Motor neuron (in vitro differentiated cells): ENCODE measurements around the gene MATR3. TPM values are rescaled to one million over a fixed set of nuclear protein-coding genes. Genes with fewer than 3 reads are reported as not detected.
A peak's percentile ranks its signal among the peaks of the same experiment; 100 is the strongest.

ENCODE experiments used
- ATAC-seq, 8 experiments: fragments of 200-7000 bp; cut with Tn5 transposase; replicated peaks in 6 of 8; 2 replicates each; pipeline ENCODE4 v1.8.0; 2021; ENCODE audit warnings: mild to moderate bottlenecking in 8 of 8, moderate library complexity in 8 of 8
- H3K27ac ChIP-seq, 2 donors: fragments of 250-450 bp; sonication (Bioruptor Pico); 2 replicates each; pipeline ENCODE4 v1.9.0; 2021; ENCODE audit warnings: antibody characterized with exemption in 2 of 2, mild to moderate bottlenecking in 2 of 2, moderate library complexity in 1 of 2
- H3K4me1 ChIP-seq, 2 donors: fragments of 250-450 bp; sonication (Bioruptor Pico); replicated peaks in 1 of 2; 2 replicates each; pipeline ENCODE4 v1.6.1; 2021; ENCODE audit warnings: antibody characterized with exemption in 2 of 2, mild to moderate bottlenecking in 2 of 2, moderate library complexity in 1 of 2
- H3K4me3 ChIP-seq, 5 donors: fragments of 250-450 bp; sonication (Bioruptor Pico); 2 replicates each; pipeline ENCODE4 v1.9.0; 2021; ENCODE audit warnings: antibody characterized with exemption in 5 of 5, mild to moderate bottlenecking in 5 of 5, moderate library complexity in 4 of 5
- WGBS, 10 experiments: fragments of 450-650 bp; shearing (Covaris generic); methylation state at CpG; one replicate each; pipeline ENCODE4 v1.0.0; 2022; 5-methylcytosine and 5-hydroxymethylcytosine counted together
- in situ Hi-C, 9 experiments: fragments of 400-800 bp; cut with MboI; loops; one replicate each; pipeline ENCODE4 v1.15.0; 2021; ENCODE audit warnings: low sequenced_read_pairs in 9 of 9, low pct_unique_long_range_greater_than_20kb in 2 of 9; ENCODE audit not compliant: unreplicated experiment in 9 of 9
- total RNA-seq, 8 experiments: library from RNA; unstranded; fragments of 300-600 nt; gene quantifications; 2 replicates each; pipeline versions ENCODE4 v1.2.3 to v1.2.4, GENCODE V29; 2022

Gene MATR3
- total RNA-seq, 8 experiments from 2014 or later: 180 to 596 (median 433) TPM

DNA sequence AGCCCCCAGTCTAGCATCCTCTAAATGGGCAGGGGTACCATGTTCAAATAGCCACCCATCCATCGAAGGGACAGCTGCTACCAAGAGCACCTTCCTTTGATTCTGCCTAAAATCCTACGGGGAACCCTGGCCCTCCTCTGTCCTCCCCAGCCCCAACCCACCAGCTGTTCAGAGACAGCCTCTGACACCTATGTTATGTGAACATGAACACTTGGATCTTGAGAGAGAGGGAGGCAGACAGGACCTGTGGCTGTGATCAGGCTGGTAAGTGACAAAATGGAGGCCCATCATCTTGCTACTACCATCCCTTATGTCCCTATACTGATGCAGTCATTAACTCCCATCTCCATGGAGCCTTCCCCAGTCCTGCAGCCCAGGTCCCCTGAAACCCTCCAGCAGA is 81.4 kb downstream of the MATR3 start:
- in situ Hi-C loops: no loop called here
- Histone ChIP-seq H3K4me3 (no peak overlapping the region), H3K4me1 (no peaks in the 10 kb centered on the region), H3K27ac (no peak overlapping the region)
- WGBS, 10 experiments: 80 to 100% (median 92%) methylated on average over 1 to 2 of the region's 2 CpGs; no CpG with 5 or more reads in 7 of the 10 experiments
- ATAC-seq: peak in 2 of 8 experiments; percentile 8 to 10

DNA sequence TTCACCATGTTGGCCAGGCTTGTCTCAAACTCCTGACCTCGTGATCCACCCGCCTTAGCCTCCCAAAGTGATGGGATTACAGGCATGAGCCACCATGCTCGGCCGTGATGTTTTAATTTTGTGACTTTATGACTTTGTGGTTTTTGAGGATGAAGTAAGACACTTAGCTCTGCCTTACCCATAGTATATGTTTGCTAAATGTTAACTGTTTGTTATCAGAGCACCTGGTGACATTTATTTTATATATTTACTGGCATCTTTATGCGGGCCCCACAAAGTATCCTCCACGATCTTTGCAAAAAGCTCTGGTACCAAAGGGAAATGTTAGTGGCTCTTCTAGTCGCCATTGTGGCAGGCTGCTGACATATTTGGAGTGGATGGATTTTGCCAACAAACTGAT is 82.8 kb downstream of the MATR3 start:
- no peak overlapping the region for H3K4me3 ChIP-seq
- 80 to 100% (median 94%) methylated on average over 1 to 6 of the region's 7 CpGs; no CpG with 5 or more reads in 2 of the 10 experiments for WGBS, 10 experiments
- no peak overlapping the region for H3K27ac ChIP-seq
- ATAC-seq: no peak
- in situ Hi-C loops: no loop called here
- H3K4me1 ChIP-seq: no peaks in the 10 kb centered on the region

DNA sequence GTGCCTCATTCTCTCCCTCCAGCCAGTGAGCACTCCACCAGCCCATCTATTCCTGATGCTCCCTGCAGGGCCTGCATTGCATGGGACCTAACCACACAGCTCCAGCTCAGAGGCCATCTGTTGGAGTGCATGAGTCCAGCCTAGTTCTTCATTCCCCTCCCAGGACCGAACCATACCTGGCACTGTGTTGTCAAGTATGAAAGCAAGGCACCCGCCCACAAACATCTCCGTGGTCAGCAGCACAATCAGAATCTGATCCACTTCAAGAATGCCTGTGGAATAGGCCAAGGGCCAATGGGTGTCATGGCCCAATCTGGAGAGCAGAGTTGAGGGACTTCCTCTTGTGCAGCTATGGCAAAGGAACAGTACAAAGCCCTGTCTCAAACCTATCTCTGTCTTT is 83.7 kb downstream of the MATR3 start:
- no peak overlapping the region for H3K27ac ChIP-seq
- in situ Hi-C loops: no loop called here
- H3K4me3 ChIP-seq: no peak overlapping the region
- 80 to 100% (median 100%) methylated on average over 1 to 3 of the region's 3 CpGs; no CpG with 5 or more reads in 5 of the 10 experiments for WGBS, 10 experiments
- no peaks in the 10 kb centered on the region for H3K4me1 ChIP-seq
- ATAC-seq: no peak

DNA sequence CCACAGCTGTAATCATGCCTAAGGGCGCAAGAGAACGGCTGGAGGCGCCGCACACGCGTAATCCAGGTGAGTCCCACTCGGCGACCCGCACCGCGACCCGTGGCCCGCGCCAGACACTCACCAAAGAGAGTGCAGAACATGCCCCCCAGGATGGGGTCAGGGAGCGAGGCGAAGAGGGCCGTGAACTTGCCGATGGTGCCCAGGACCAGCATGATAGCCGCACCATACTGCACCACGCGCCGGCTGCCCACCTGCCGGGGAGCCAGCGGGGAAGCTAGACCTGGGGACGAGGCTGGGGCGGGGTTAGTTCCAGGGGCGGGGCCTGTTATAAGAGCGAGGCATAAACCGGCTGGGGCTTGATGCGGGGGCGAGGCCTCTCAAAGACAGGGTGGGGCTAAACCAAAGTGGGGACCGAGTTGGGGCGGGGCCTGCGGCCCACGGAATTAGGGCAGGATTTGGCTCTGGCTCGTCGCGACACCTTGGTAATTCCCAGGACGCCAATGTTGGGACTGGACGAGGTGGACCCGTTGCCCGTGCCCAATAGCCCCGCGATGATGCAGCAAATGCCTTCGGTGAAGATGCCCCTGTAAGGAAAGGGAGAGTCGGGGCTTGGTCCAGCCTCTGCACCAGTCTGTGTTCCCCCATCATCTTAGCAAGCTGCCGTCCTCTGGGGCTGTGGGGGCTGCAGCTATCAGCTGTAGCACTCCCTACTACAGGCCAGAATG is 84.7 kb downstream of the MATR3 start:
- peak in 2 of 8 experiments; percentile 5 to 60 for ATAC-seq
- WGBS, 10 experiments: 73 to 100% (median 97%) methylated on average over 1 to 6 of the region's 47 CpGs; no CpG with 5 or more reads in 4 of the 10 experiments
- Histone ChIP-seq H3K27ac (no peak overlapping the region), H3K4me1 (no peaks in the 10 kb centered on the region), H3K4me3 (no peak overlapping the region)
- in situ Hi-C loops: no loop called here

DNA sequence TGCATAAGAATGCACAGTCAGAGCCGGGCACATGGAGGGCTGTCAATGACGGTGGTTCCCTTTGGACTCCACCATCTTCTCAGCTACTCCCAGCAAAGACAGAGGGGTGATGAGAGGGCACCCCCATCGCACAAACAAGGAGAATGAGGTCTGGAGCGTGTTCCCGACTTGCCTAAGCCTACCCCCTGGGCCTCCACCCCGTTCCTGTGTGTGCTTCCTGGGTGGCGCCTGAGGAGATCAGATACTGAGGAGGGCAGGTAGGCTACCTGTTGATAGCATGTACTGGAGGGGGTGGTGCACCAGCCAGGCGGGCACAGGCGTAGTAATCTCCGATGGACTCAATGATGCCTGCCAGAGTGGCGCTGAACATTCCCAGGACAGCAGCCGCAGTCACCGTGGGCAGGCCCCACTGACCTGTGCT is 85.4 kb downstream of the MATR3 start:
- 76 to 94% (median 82%) methylated on average over 2 to 7 of the region's 13 CpGs; no CpG with 5 or more reads in 6 of the 10 experiments for WGBS, 10 experiments
- ATAC-seq: peak in 1 of 8 experiments; percentile 7

DNA sequence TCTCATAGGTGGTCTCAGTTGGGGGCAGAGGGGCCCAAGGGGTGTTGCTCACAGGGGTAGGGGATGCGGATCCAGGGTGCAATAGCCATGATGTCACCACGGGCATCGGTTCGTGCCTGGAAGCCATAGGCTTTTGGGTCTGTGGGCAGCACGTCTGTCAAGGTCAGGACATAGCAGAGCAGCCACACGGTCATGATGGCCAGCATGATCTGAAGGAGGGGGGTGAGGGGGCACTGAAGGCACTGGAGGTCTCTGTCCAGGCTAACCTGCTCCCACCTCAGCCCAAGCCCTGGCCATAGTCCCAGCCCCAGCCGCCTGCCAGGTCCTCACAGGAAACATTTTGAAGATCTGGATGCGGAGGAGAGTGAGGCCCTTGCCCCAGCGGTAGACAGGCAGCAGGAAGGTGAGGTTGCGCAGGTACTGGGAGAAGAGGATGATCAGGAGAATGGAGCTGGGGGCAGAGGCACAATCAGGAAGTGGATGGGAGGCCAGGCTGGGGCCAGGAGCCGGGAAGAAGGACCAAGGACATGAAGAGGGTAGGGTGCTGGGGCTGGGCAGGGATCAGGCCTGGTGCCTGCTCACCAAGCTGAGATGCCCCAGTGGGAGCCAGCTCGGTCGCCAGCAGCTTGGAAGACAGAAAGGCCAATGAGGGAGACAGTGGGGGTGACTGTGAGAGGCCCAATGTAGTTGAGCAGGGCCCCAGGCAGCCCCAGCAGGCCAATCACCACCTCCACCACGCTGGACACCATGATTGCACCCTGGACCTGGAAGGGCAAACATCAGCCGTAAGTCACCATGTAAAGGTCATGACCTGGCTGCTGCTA is 86.3 kb downstream of the MATR3 start:
- Histone ChIP-seq H3K4me3 (no peak overlapping the region), H3K4me1 (no peaks in the 10 kb centered on the region), H3K27ac (no peak overlapping the region)
- ATAC-seq: no peak
- in situ Hi-C loops: no loop called here
- 50 to 88% (median 73%) methylated on average over 2 to 9 of the region's 15 CpGs; no CpG with 5 or more reads in 4 of the 10 experiments for WGBS, 10 experiments

More for the DNA sequence above, 85.4 kb downstream of the MATR3 start:
- Histone ChIP-seq H3K27ac (no peak overlapping the region), H3K4me3 (no peak overlapping the region), H3K4me1 (no peaks in the 10 kb centered on the region)
- in situ Hi-C loops: no loop called here

Other genes with a start within 250 kb of the MATR3 start
- gene SIL1, start 95.4 kb upstream of the MATR3 start, total RNA-seq: 100 to 1,000 TPM in 2 of 8 experiments, 10 to 100 TPM in 6; 16.4 to 196 (median 54.6) TPM
- gene PAIP2, start 48.1 kb downstream of the MATR3 start, total RNA-seq: 100 to 1,000 TPM in 6 of 8 experiments, 10 to 100 TPM in 2; 56.6 to 145 (median 109) TPM
- 1 to 10 TPM in 5 of 8 experiments, under 1 TPM in 3; 0.25 to 4.1 (median 1.1) TPM for gene SLC23A1, start 89.6 kb downstream of the MATR3 start, total RNA-seq
- gene MZB1, start 96.2 kb downstream of the MATR3 start, total RNA-seq: under 1 TPM; 0.18 to 0.97 (median 0.44) TPM
- 1 to 10 TPM in 5 of 8 experiments, under 1 TPM in 3; 0.56 to 3.8 (median 1.3) TPM for gene PROB1, start 101.4 kb downstream of the MATR3 start, total RNA-seq
- 10 to 100 TPM in 5 of 8 experiments, 1 to 10 TPM in 3; 8.3 to 13.2 (median 10.5) TPM for gene SPATA24, start 110.3 kb downstream of the MATR3 start, total RNA-seq
- 10 to 100 TPM in 5 of 8 experiments, 1 to 10 TPM in 3; 4.6 to 26.3 (median 20.5) TPM for gene DNAJC18, start 145.8 kb downstream of the MATR3 start, total RNA-seq
- 1 to 10 TPM in 1 of 8 experiments, not detected in 7; 2.0 TPM for gene ECSCR, start 169.0 kb downstream of the MATR3 start, total RNA-seq
- gene SMIM33, start 177.3 kb downstream of the MATR3 start, total RNA-seq: under 1 TPM in 7 of 8 experiments, not detected in 1; 0.07 to 0.66 (median 0.15) TPM
- gene STING1, start 189.0 kb downstream of the MATR3 start, total RNA-seq: 10 to 100 TPM in 4 of 8 experiments, under 1 TPM in 4; 0.16 to 30.3 (median 13.0) TPM